HepG2 (cell line): ENCODE results near the gene ODAD4. TPM values are rescaled to one million over a fixed set of nuclear protein-coding genes. Genes with fewer than 3 reads are reported as not detected.

Experiments
- DMAP1 ChIP-seq: IDR thresholded peaks from 2 replicates; pipeline ENCODE4 v1.6.1; 2016
- GABPB1 ChIP-seq: IDR thresholded peaks from 2 replicates; pipeline ENCODE4 v1.6.1; 2016; ENCODE audit warnings: mild to moderate bottlenecking, missing genetic modification reagents, moderate library complexity, missing compliant biosample characterization
- HIVEP1 ChIP-seq: sonication (generic); formaldehyde crosslinking; IDR thresholded peaks from 2 replicates; pipeline ENCODE4 v1.4.0; 2020; ENCODE audit warnings: mild to moderate bottlenecking, missing genetic modification reagents
- IKZF4 ChIP-seq: sonication (generic); formaldehyde crosslinking; IDR thresholded peaks from 2 replicates; pipeline ENCODE4 v1.5.1; 2020; ENCODE audit warnings: borderline replicate concordance, mild to moderate bottlenecking, low read depth, missing genetic modification reagents; ENCODE audit errors: not compliant biosample characterization
- MEF2D ChIP-seq: sonication (generic); formaldehyde crosslinking; IDR thresholded peaks from 2 replicates; pipeline ENCODE4 v1.5.1; 2020; ENCODE audit warnings: mild to moderate bottlenecking, missing genetic modification reagents
- PAWR ChIP-seq: sonication (generic); formaldehyde crosslinking; IDR thresholded peaks from 2 replicates; pipeline ENCODE4 v1.4.0; 2020; ENCODE audit warnings: missing genetic modification reagents, mild to moderate bottlenecking, borderline replicate concordance
- SMAD1 ChIP-seq: sonication (generic); formaldehyde crosslinking; IDR thresholded peaks from 2 replicates; pipeline ENCODE4 v1.4.0; 2020; ENCODE audit warnings: missing genetic modification reagents, low read depth, mild to moderate bottlenecking, borderline replicate concordance
- SP5 ChIP-seq: IDR thresholded peaks from 2 replicates; pipeline ENCODE4 v1.6.1; 2016; ENCODE audit warnings: low read depth, borderline replicate concordance
- ZNF652 ChIP-seq: IDR thresholded peaks from 2 replicates; pipeline ENCODE4 v1.6.1; 2016; ENCODE audit warnings: low read depth, borderline replicate concordance
- polyA plus RNA-seq, 8 experiments: library from polyadenylated mRNA; depleted of rRNA in 3 of 8; stranded (reverse) in 7 of 8; unstranded in 1 of 8; fragments of >200 nt; fragmentation: Illumina TruSeq in 4 of 8; extraction: Trizol in 4 of 8; gene quantifications; 2 replicates each; pipeline versions ENCODE4 v1.2.1 to v1.2.3, GENCODE V29; 2011 to 2016; ENCODE audit warnings: low read depth in 4 of 8, missing spikeins in 1 of 8, mixed read lengths in 1 of 8; ENCODE audit not compliant: insufficient read depth in 1 of 8
- total RNA-seq, 5 experiments: library from RNA; depleted of rRNA; stranded (reverse); fragments of >200 nt; fragmentation: Illumina TruSeq; extraction: Trizol; gene quantifications; 2 replicates each; pipeline ENCODE4 v1.2.3, GENCODE V29; 2016; ENCODE audit warnings: low read depth in 1 of 5
- TF ChIP-seq, protein P1 (sequence below): sonication (generic); formaldehyde crosslinking; IDR thresholded peaks from 2 replicates; pipeline ENCODE4; 2020; ENCODE audit warnings: missing genetic modification reagents, mild to moderate bottlenecking, borderline replicate concordance
- TF ChIP-seq, protein P2 (sequence below): sonication (generic); formaldehyde crosslinking; conservative IDR thresholded peaks from 2 replicates; pipeline ENCODE4 v1.8.0; 2022; ENCODE audit warnings: low read depth, missing genetic modification reagents
- TF ChIP-seq, protein P3 (sequence below), 2 experiments: sonication (generic) in 1 of 2; formaldehyde crosslinking in 1 of 2; IDR thresholded peaks; 2 replicates each; pipeline versions ENCODE4 v1.4.0 to v1.6.1; 2018 to 2020; ENCODE audit warnings: missing genetic modification reagents in 2 of 2, borderline replicate concordance in 1 of 2, low read depth in 1 of 2, mild to moderate bottlenecking in 1 of 2, missing biosample characterization in 1 of 2
- TF ChIP-seq, protein P4 (sequence below): sonication (generic); formaldehyde crosslinking; IDR thresholded peaks from 2 replicates; pipeline ENCODE4 v1.4.0; 2020; ENCODE audit warnings: mild to moderate bottlenecking, missing genetic modification reagents
- TF ChIP-seq, protein P5 (sequence below): sonication (generic); formaldehyde crosslinking; IDR thresholded peaks from 2 replicates; pipeline ENCODE4 v1.5.1; 2020; ENCODE audit warnings: missing genetic modification reagents, mild to moderate bottlenecking, borderline replicate concordance

Gene ODAD4
- total and polyA plus RNA-seq, 2 of the 13 experiments (the other 11 are each of a cell fraction or from before 2014, with no cell fraction given) = 0.48 to 0.53 TPM

DNA sequence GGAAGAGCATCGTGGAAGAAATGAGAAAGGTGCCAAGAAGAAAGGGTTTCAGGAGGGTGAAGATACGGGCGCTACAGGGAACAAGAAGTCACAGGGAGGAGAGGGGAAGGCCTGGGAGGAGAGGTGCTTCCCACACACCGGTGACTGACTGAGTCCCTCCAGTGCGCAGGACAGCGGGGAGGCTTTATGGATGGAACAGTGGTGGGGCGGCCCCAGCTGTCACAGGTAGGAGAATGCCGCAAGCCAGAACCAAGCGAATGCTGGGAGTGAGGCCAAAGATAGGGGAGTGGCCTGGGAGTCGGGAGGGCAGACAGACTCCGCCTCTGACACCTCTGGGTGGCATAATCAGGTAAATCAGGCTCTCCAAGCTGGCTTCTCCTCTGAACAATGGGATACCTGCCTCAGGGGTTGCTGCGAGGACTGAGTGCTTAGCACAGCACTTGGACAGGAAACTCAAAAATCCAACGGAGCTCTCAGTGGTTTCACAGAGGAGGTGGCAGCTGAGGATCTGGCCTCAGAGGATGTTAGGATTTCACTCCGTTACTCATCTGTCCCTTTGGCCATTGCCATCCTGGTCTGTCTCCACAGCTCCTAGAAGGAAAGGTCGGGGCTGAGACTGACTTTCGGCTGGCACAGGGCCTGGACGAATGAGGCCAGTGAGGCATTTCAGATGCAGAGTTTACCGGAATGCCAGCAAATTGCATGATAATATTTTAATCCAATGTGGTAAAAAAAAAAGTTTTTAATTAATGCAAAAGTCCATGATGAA lies 35.5 kb downstream of the ODAD4 start (continued):
- TF ChIP-seq, protein P1, sequence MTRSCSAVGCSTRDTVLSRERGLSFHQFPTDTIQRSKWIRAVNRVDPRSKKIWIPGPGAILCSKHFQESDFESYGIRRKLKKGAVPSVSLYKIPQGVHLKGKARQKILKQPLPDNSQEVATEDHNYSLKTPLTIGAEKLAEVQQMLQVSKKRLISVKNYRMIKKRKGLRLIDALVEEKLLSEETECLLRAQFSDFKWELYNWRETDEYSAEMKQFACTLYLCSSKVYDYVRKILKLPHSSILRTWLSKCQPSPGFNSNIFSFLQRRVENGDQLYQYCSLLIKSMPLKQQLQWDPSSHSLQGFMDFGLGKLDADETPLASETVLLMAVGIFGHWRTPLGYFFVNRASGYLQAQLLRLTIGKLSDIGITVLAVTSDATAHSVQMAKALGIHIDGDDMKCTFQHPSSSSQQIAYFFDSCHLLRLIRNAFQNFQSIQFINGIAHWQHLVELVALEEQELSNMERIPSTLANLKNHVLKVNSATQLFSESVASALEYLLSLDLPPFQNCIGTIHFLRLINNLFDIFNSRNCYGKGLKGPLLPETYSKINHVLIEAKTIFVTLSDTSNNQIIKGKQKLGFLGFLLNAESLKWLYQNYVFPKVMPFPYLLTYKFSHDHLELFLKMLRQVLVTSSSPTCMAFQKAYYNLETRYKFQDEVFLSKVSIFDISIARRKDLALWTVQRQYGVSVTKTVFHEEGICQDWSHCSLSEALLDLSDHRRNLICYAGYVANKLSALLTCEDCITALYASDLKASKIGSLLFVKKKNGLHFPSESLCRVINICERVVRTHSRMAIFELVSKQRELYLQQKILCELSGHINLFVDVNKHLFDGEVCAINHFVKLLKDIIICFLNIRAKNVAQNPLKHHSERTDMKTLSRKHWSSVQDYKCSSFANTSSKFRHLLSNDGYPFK (CRISPR knock-in tag) = peak; percentile 47; the same call in 1 of the 2 replicates
- TF ChIP-seq DMAP1 (CRISPR knock-in tag) = no peak; the same call in 1 of the 2 replicates
- TF ChIP-seq IKZF4 (CRISPR knock-in tag) = no peak
- no peak for TF ChIP-seq PAWR (CRISPR knock-in tag)
- no peak for TF ChIP-seq SMAD1 (CRISPR knock-in tag)
- TF ChIP-seq ZNF652 (CRISPR knock-in tag) = 0 out of 2 replicates have a peak, but pooled peaks have one; percentile 27
- peak; percentile 64; the same call in 1 of the 2 replicates for TF ChIP-seq SP5 (CRISPR knock-in tag)
- 0 out of 2 replicates have a peak, but pooled peaks have one; percentile 34 for TF ChIP-seq GABPB1 (CRISPR knock-in tag)
- TF ChIP-seq, protein P2, sequence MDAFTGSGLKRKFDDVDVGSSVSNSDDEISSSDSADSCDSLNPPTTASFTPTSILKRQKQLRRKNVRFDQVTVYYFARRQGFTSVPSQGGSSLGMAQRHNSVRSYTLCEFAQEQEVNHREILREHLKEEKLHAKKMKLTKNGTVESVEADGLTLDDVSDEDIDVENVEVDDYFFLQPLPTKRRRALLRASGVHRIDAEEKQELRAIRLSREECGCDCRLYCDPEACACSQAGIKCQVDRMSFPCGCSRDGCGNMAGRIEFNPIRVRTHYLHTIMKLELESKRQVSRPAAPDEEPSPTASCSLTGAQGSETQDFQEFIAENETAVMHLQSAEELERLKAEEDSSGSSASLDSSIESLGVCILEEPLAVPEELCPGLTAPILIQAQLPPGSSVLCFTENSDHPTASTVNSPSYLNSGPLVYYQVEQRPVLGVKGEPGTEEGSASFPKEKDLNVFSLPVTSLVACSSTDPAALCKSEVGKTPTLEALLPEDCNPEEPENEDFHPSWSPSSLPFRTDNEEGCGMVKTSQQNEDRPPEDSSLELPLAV = no peak
- no peak; the same call in 1 of the 2 replicates for TF ChIP-seq MEF2D (CRISPR knock-in tag)
- TF ChIP-seq, protein P3, sequence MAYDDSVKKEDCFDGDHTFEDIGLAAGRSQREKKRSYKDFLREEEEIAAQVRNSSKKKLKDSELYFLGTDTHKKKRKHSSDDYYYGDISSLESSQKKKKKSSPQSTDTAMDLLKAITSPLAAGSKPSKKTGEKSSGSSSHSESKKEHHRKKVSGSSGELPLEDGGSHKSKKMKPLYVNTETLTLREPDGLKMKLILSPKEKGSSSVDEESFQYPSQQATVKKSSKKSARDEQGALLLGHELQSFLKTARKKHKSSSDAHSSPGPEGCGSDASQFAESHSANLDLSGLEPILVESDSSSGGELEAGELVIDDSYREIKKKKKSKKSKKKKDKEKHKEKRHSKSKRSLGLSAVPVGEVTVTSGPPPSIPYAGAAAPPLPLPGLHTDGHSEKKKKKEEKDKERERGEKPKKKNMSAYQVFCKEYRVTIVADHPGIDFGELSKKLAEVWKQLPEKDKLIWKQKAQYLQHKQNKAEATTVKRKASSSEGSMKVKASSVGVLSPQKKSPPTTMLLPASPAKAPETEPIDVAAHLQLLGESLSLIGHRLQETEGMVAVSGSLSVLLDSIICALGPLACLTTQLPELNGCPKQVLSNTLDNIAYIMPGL (CRISPR knock-in tag; IDR thresholded peaks at IDR 0.05; ENCODE audit: borderline replicate concordance in 1 of 2, low read depth in 1 of 2) = no peak
- TF ChIP-seq, protein P4, sequence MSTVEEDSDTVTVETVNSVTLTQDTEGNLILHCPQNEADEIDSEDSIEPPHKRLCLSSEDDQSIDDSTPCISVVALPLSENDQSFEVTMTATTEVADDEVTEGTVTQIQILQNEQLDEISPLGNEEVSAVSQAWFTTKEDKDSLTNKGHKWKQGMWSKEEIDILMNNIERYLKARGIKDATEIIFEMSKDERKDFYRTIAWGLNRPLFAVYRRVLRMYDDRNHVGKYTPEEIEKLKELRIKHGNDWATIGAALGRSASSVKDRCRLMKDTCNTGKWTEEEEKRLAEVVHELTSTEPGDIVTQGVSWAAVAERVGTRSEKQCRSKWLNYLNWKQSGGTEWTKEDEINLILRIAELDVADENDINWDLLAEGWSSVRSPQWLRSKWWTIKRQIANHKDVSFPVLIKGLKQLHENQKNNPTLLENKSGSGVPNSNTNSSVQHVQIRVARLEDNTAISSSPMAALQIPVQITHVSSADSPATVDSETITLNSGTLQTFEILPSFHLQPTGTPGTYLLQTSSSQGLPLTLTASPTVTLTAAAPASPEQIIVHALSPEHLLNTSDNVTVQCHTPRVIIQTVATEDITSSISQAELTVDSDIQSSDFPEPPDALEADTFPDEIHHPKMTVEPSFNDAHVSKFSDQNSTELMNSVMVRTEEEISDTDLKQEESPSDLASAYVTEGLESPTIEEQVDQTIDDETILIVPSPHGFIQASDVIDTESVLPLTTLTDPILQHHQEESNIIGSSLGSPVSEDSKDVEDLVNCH (CRISPR knock-in tag) = no peak
- TF ChIP-seq, protein P5, sequence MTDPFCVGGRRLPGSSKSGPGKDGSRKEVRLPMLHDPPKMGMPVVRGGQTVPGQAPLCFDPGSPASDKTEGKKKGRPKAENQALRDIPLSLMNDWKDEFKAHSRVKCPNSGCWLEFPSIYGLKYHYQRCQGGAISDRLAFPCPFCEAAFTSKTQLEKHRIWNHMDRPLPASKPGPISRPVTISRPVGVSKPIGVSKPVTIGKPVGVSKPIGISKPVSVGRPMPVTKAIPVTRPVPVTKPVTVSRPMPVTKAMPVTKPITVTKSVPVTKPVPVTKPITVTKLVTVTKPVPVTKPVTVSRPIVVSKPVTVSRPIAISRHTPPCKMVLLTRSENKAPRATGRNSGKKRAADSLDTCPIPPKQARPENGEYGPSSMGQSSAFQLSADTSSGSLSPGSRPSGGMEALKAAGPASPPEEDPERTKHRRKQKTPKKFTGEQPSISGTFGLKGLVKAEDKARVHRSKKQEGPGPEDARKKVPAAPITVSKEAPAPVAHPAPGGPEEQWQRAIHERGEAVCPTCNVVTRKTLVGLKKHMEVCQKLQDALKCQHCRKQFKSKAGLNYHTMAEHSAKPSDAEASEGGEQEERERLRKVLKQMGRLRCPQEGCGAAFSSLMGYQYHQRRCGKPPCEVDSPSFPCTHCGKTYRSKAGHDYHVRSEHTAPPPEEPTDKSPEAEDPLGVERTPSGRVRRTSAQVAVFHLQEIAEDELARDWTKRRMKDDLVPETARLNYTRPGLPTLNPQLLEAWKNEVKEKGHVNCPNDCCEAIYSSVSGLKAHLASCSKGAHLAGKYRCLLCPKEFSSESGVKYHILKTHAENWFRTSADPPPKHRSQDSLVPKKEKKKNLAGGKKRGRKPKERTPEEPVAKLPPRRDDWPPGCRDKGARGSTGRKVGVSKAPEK (CRISPR knock-in tag) = no peak
- 0 out of 2 replicates have a peak, but pooled peaks have one; percentile 59 for TF ChIP-seq HIVEP1
